AG04449 (cell line): Measurements from ENCODE around the gene COPE.

Experiments
- CTCF ChIA-PET: fragments of 350-600 bp; formaldehyde crosslinking; extraction: SDS; loops from one replicate; lab custom pipeline; 2021; ENCODE audit warnings: antibody characterized with exemption; lab: Yijun Ruan, JAX
- POLR2A ChIA-PET: fragments of 400-600, 350-600 bp; formaldehyde crosslinking; extraction: SDS; loops from one replicate; lab custom pipeline; 2020; ENCODE audit warnings: antibody characterized with exemption, inconsistent platforms; lab: Yijun Ruan, JAX
- DNase-seq: peaks from one replicate; pipeline ENCODE4 v3.0.0-alpha.2; 2010; ENCODE audit warnings: low read depth, low spot score
- H3K4me3 ChIP-seq: 2 replicates; pipeline ENCODE4 v1.5.1; 2011; ENCODE audit warnings: low read depth, mild to moderate bottlenecking, control low read depth, low read length
- CTCF ChIP-seq: IDR thresholded peaks from one replicate; pipeline ENCODE4 v1.5.1; 2011; ENCODE audit warnings: mild to moderate bottlenecking, moderate library complexity, low read length, control low read depth, inconsistent platforms; ENCODE audit not compliant: insufficient read depth; ENCODE audit errors: missing control alignments

The COPE gene

GRCh38 chr19:18913466-18913865 lies 5.7 kb downstream of the COPE start:
- DNase-seq: no peak
- no peak for TF ChIP-seq CTCF
- H3K4me3 ChIP-seq: no peak overlapping the region
- ChIA-PET CTCF (interaction anchor here (0.7 to 1.4 kb wide), 3 partner anchors 66 to 227 kb away, joined by 3 to 5 read pairs (median 4); no protein-coding TSS in a partner anchor), POLR2A (no interaction called here)

GRCh38 chr19:18912933-18913332 lies 6.3 kb downstream of the COPE start:
- ChIA-PET CTCF (interaction anchor here (0.6 to 1.4 kb wide), 3 partner anchors 74 to 228 kb away, joined by 3 to 4 read pairs (median 3); no protein-coding TSS in a partner anchor), POLR2A (no interaction called here)
- no peak overlapping the region for H3K4me3 ChIP-seq
- TF ChIP-seq CTCF: no peak
- DNase-seq: no peak

GRCh38 chr19:18910801-18911436 lies 8.3 kb downstream of the COPE start:
- no peak for DNase-seq
- ChIA-PET POLR2A (interaction anchor here (0.8 to 0.9 kb wide), 2 partner anchors 8 to 391 kb away, joined by 3 to 4 read pairs; partner anchors contain the start of gene COPE), CTCF (interaction anchor here (0.9 to 1.9 kb wide), 2 partner anchors 8 to 44 kb away, joined by 4 to 6 read pairs; partner anchors contain the start of genes COPE and DDX49)
- H3K4me3 ChIP-seq: no peak overlapping the region
- TF ChIP-seq CTCF: no peak

- TF ChIP-seq CTCF: no peak
- POLR2A ChIA-PET: no interaction called here
- H3K4me3 ChIP-seq: no peak overlapping the region
- CTCF ChIA-PET: interaction anchor here (1.9 kb wide), 1 partner anchor 9 kb away, joined by 6 read pairs; the partner anchor contains the start of genes COPE and DDX49
- no peak for DNase-seq
These were observed 9.2 kb downstream of the COPE start for GRCh38 chr19:18910010-18910409.

GRCh38 chr19:18908917-18909619 lies 10.1 kb downstream of the COPE start:
- no peak overlapping the region for H3K4me3 ChIP-seq
- ChIA-PET POLR2A (no interaction called here), CTCF (interaction anchor here (1.9 kb wide), 2 partner anchors 10 to 14 kb away, joined by 4 to 6 read pairs; partner anchors contain the start of genes CERS1, COPE and DDX49)
- no peak for TF ChIP-seq CTCF
- DNase-seq: no peak
